ENCODE results near the gene EXOC3L2. TPM values are rescaled to one million over a fixed set of nuclear protein-coding genes. Genes with fewer than 3 reads are reported as not detected.

EXOC3L2 gene
- total and polyA plus RNA-seq, 10 of the 15 experiments (the other 5 are each of a cell fraction or from before 2014, with no cell fraction given) = not detected

- Histone ChIP-seq H3K9ac (ENCODE audit: control insufficient read depth, insufficient read depth, low read length) (no peak overlapping the region), H4K20me1 (ENCODE audit: control insufficient read depth, insufficient read depth) (no peaks in the 10 kb centered on the region), H3K4me2 (ENCODE audit: control insufficient read depth, insufficient read depth) (peak overlapping the region; percentile 38; the same call in 1 of the 2 replicates), H3K27me3 (replicated peaks in 1 of 2; ENCODE audit: control insufficient read depth in 2 of 2, insufficient read depth in 2 of 2, low read length in 1 of 2) (no peaks in the 10 kb centered on the region), H3K4me3 (no peak overlapping the region), H3K27ac (ENCODE audit: control insufficient read depth, insufficient read depth) (no peak overlapping the region), H3K36me3 (ENCODE audit: control insufficient read depth in 2 of 2, insufficient read depth in 2 of 2, low read length in 1 of 2) (no peaks in the 10 kb centered on the region), H3K79me2 (ENCODE audit: control insufficient read depth, insufficient read depth, low read length) (peaks cover 8% of the 10 kb centered on the region), H3K9me3 (replicated peaks; ENCODE audit: control insufficient read depth, insufficient read depth, low read length) (no peaks in the 10 kb centered on the region), H3K4me1 (ENCODE audit: control insufficient read depth, insufficient read depth, low read length) (peaks cover 16% of the 10 kb centered on the region), H2AFZ (ENCODE audit: control insufficient read depth, low read depth, low read length) (no peak overlapping the region)
- TF ChIP-seq KAT2A (conservative IDR thresholded peaks at IDR 0.05; ENCODE audit: control insufficient read depth, low read depth, low read length) (no peak), YY1 (IDR thresholded peaks at IDR 0.05; ENCODE audit: low read depth, low read length) (no peak), CBX5 (IDR thresholded peaks at IDR 0.05; ENCODE audit: low read depth) (no peak), NFYA (IDR thresholded peaks at IDR 0.05; ENCODE audit: borderline replicate concordance, low read depth, low read length) (no peak), NFIC (IDR thresholded peaks at IDR 0.05; ENCODE audit: low read depth, low read length) (no peak), IKZF2 (IDR thresholded peaks at IDR 0.05) (no peak), MTA3 (IDR thresholded peaks at IDR 0.05; ENCODE audit: borderline replicate concordance, low read length) (no peak), ZNF622 (IDR thresholded peaks at IDR 0.05) (no peak), SMAD5 (IDR thresholded peaks at IDR 0.05; ENCODE audit: low read depth) (no peak), CBFB (IDR thresholded peaks at IDR 0.05; ENCODE audit: low read depth) (no peak), SMC3 (IDR thresholded peaks at IDR 0.05; ENCODE audit: borderline replicate concordance, low read length) (no peak), SPI1 (IDR thresholded peaks at IDR 0.05; ENCODE audit: borderline replicate concordance, insufficient read depth, low read depth, low read length) (no peak), EP300 (IDR thresholded peaks at IDR 0.05; ENCODE audit: borderline replicate concordance in 1 of 2, control insufficient read depth in 1 of 2, low read depth in 2 of 2, low read length in 2 of 2) (no peak), ZSCAN29 (IDR thresholded peaks at IDR 0.05) (no peak), SMAD1 (IDR thresholded peaks at IDR 0.05; ENCODE audit: low read depth, partially characterized antibody) (no peak), MXI1 (IDR thresholded peaks at IDR 0.05; ENCODE audit: low read depth, low read length) (no peak), ELK1 (IDR thresholded peaks at IDR 0.05; ENCODE audit: low read depth, low read length) (no peak)
- intact Hi-C loops (cut with micrococcal nuclease; ENCODE audit: unreplicated experiment) = no loop called here
- ChIA-PET CTCF (no interaction called here), RAD21 (ENCODE audit: unreplicated experiment) (no interaction called here), POLR2A (no interaction called here), SMC1A (ENCODE audit: uncharacterized antibody, unreplicated experiment) (no interaction called here)
- no TSS peak for BruUV-seq (replicated peaks)
- in situ Hi-C loops (cut with MboI) = no loop called here
- ATAC-seq (no peak), DNase-seq (ENCODE audit: low read depth, low spot score) (no peak), FAIRE-seq (no peak)
- 97% methylated on average over 17 of the region's 18 CpGs for WGBS (ENCODE audit: insufficient coverage, insufficient replicate concordance, low lambda C conversion rate, missing lambda C conversion rate)
These were observed 72.5 kb downstream of the EXOC3L2 start for GRCh38 chr19:45172611-45173208.

Data from GM12878 (cell line).